GM23338 (cell line): ENCODE results near the gene MYLK. TPM values are rescaled to one million over a fixed set of nuclear protein-coding genes. Genes with fewer than 3 reads are reported as not detected.

Experiments
- ATAC-seq: fragments of 200-7000 bp; cut with Tn5 transposase; 3 replicates; pipeline ENCODE4 v1.9.1; 2020
- DNase-seq: peaks from one replicate; pipeline ENCODE4 v3.0.0-alpha.2; 2015; ENCODE audit warnings: low spot score
- H2AFZ ChIP-seq: fragments of 200-600 bp; sonication (generic); 2 replicates; pipeline ENCODE4 v1.8.0; 2016; ENCODE audit warnings: antibody characterized with exemption, mild to moderate bottlenecking, moderate library complexity
- H3F3A ChIP-seq: fragments of 200-600 bp; sonication (generic); replicated peaks from 2 replicates; pipeline ENCODE4 v1.8.0; 2017; ENCODE audit warnings: antibody characterized with exemption, mixed run types, low read depth
- H3K27ac ChIP-seq: fragments of 200-600 bp; sonication (generic); 2 replicates; pipeline ENCODE4 v1.6.1; 2016; ENCODE audit warnings: low read depth
- H3K27me3 ChIP-seq: fragments of 200-600 bp; sonication (generic); 2 replicates; pipeline ENCODE4 v1.8.0; 2016; ENCODE audit warnings: mild to moderate bottlenecking, mixed run types, moderate library complexity; ENCODE audit not compliant: insufficient read depth
- H3K36me3 ChIP-seq: fragments of 200-600 bp; sonication (generic); 2 replicates; pipeline ENCODE4 v1.8.0; 2016; ENCODE audit warnings: mild to moderate bottlenecking; ENCODE audit not compliant: insufficient read depth
- H3K4me1 ChIP-seq: fragments of 200-600 bp; sonication (generic); 2 replicates; pipeline ENCODE4 v1.8.0; 2016; ENCODE audit warnings: mild to moderate bottlenecking, moderate library complexity; ENCODE audit not compliant: insufficient read depth
- H3K4me2 ChIP-seq: fragments of 200-600 bp; sonication (generic); 2 replicates; pipeline ENCODE4 v1.7.1; 2017; ENCODE audit warnings: mixed run types
- H3K4me3 ChIP-seq: fragments of 200-600 bp; sonication (generic); 2 replicates; pipeline ENCODE4 v1.6.1; 2016; ENCODE audit warnings: mixed run types
- H3K79me2 ChIP-seq: fragments of 200-600 bp; sonication (generic); replicated peaks from 2 replicates; pipeline ENCODE4 v1.8.0; 2017; ENCODE audit warnings: mild to moderate bottlenecking; ENCODE audit not compliant: insufficient read depth
- H3K9me2 ChIP-seq: fragments of 200-600 bp; sonication (generic); 2 replicates; pipeline ENCODE4 v1.8.0; 2017; ENCODE audit not compliant: insufficient read depth
- H4K20me1 ChIP-seq: fragments of 200-600 bp; sonication (generic); replicated peaks from 2 replicates; pipeline ENCODE4 v1.8.0; 2017; ENCODE audit warnings: mild to moderate bottlenecking; ENCODE audit not compliant: insufficient read depth
- H3K27ac Mint-ChIP-seq: 2 replicates; pipeline ENCODE4 v1.8.0; 2020; ENCODE audit warnings: inconsistent platforms, mild to moderate bottlenecking, moderate library complexity, mixed read lengths
- H3K27me3 Mint-ChIP-seq: 3 replicates; pipeline ENCODE4 v1.8.0; 2022; ENCODE audit warnings: low read depth, mild to moderate bottlenecking, moderate library complexity, mixed read lengths, inconsistent platforms; ENCODE audit not compliant: insufficient read depth, poor library complexity
- H3K36me3 Mint-ChIP-seq: 3 replicates; pipeline ENCODE4 v1.8.0; 2021; ENCODE audit warnings: low read depth, mild to moderate bottlenecking, inconsistent platforms, moderate library complexity, mixed read lengths
- H3K4me1 Mint-ChIP-seq: 3 replicates; pipeline ENCODE4 v1.8.0; 2020; ENCODE audit warnings: mild to moderate bottlenecking, inconsistent platforms, mixed read lengths
- H3K4me3 Mint-ChIP-seq: 3 replicates; pipeline ENCODE4 v1.8.0; 2021; ENCODE audit warnings: moderate library complexity, mild to moderate bottlenecking, inconsistent platforms, mixed read lengths
- H3K9me3 Mint-ChIP-seq: 3 replicates; pipeline ENCODE4 v1.8.0; 2020; ENCODE audit warnings: moderate library complexity, mild to moderate bottlenecking, inconsistent platforms, mixed read lengths
- CREB1 ChIP-seq: fragments of 250-450 bp; sonication (Bioruptor Pico); IDR thresholded peaks from 2 replicates; pipeline ENCODE4 v1.5.0; 2020; ENCODE audit warnings: low read depth, mild to moderate bottlenecking, moderate library complexity
- JUNB ChIP-seq: IDR thresholded peaks from one replicate; pipeline ENCODE4 v1.6.1; 2016; ENCODE audit warnings: antibody characterized with exemption; ENCODE audit not compliant: unreplicated experiment
- REST ChIP-seq: IDR thresholded peaks from one replicate; pipeline ENCODE4 v1.6.1; 2018; ENCODE audit warnings: antibody characterized with exemption; ENCODE audit not compliant: unreplicated experiment
- ZNF114 ChIP-seq: fragments of 250-450 bp; sonication (Bioruptor Pico); IDR thresholded peaks from 2 replicates; pipeline ENCODE4 v1.5.0; 2020; ENCODE audit warnings: mild to moderate bottlenecking, moderate library complexity
- ZNF331 ChIP-seq: fragments of 250-450 bp; sonication (Bioruptor Pico); IDR thresholded peaks from 2 replicates; pipeline ENCODE4 v1.5.0; 2020; ENCODE audit warnings: low read depth, mild to moderate bottlenecking, moderate library complexity
- polyA plus RNA-seq: library from polyadenylated mRNA; unstranded; fragments of >200 nt; fragmentation: Nextera tagmentation; extraction: Ambion mirVana; gene quantifications from 2 replicates; pipeline ENCODE4 v1.2.1, GENCODE V29; 2016
- total RNA-seq: library from RNA; depleted of rRNA; stranded (reverse); fragments of >200 nt; shearing (Covaris generic); gene quantifications from 2 replicates; pipeline ENCODE4 v1.2.3, GENCODE V29; 2014
- TF ChIP-seq, protein P1 (sequence below): fragments of 250-450 bp; sonication (Bioruptor Pico); IDR thresholded peaks from 2 replicates; pipeline ENCODE4 v1.5.0; 2020; ENCODE audit warnings: mild to moderate bottlenecking, moderate library complexity

MYLK gene
- total and polyA plus RNA-seq, 2 experiments from 2014 or later = 11.5 to 17.9 TPM

- TF ChIP-seq, protein P1, sequence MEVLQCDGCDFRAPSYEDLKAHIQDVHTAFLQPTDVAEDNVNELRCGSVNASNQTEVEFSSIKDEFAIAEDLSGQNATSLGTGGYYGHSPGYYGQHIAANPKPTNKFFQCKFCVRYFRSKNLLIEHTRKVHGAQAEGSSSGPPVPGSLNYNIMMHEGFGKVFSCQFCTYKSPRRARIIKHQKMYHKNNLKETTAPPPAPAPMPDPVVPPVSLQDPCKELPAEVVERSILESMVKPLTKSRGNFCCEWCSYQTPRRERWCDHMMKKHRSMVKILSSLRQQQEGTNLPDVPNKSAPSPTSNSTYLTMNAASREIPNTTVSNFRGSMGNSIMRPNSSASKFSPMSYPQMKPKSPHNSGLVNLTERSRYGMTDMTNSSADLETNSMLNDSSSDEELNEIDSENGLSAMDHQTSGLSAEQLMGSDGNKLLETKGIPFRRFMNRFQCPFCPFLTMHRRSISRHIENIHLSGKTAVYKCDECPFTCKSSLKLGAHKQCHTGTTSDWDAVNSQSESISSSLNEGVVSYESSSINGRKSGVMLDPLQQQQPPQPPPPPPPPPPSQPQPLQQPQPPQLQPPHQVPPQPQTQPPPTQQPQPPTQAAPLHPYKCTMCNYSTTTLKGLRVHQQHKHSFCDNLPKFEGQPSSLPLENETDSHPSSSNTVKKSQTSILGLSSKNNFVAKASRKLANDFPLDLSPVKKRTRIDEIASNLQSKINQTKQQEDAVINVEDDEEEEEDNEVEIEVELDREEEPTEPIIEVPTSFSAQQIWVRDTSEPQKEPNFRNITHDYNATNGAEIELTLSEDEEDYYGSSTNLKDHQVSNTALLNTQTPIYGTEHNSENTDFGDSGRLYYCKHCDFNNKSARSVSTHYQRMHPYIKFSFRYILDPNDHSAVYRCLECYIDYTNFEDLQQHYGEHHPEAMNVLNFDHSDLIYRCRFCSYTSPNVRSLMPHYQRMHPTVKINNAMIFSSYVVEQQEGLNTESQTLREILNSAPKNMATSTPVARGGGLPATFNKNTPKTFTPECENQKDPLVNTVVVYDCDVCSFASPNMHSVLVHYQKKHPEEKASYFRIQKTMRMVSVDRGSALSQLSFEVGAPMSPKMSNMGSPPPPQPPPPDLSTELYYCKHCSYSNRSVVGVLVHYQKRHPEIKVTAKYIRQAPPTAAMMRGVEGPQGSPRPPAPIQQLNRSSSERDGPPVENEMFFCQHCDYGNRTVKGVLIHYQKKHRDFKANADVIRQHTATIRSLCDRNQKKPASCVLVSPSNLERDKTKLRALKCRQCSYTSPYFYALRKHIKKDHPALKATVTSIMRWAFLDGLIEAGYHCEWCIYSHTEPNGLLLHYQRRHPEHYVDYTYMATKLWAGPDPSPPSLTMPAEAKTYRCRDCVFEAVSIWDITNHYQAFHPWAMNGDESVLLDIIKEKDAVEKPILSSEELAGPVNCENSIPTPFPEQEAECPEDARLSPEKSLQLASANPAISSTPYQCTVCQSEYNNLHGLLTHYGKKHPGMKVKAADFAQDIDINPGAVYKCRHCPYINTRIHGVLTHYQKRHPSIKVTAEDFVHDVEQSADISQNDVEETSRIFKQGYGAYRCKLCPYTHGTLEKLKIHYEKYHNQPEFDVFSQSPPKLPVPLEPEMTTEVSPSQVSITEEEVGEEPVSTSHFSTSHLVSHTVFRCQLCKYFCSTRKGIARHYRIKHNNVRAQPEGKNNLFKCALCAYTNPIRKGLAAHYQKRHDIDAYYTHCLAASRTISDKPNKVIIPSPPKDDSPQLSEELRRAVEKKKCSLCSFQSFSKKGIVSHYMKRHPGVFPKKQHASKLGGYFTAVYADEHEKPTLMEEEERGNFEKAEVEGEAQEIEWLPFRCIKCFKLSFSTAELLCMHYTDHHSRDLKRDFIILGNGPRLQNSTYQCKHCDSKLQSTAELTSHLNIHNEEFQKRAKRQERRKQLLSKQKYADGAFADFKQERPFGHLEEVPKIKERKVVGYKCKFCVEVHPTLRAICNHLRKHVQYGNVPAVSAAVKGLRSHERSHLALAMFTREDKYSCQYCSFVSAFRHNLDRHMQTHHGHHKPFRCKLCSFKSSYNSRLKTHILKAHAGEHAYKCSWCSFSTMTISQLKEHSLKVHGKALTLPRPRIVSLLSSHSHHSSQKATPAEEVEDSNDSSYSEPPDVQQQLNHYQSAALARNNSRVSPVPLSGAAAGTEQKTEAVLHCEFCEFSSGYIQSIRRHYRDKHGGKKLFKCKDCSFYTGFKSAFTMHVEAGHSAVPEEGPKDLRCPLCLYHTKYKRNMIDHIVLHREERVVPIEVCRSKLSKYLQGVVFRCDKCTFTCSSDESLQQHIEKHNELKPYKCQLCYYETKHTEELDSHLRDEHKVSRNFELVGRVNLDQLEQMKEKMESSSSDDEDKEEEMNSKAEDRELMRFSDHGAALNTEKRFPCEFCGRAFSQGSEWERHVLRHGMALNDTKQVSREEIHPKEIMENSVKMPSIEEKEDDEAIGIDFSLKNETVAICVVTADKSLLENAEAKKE (CRISPR knock-in tag) = no peak
- no peak for TF ChIP-seq ZNF114 (CRISPR knock-in tag)
- no peak for TF ChIP-seq ZNF331 (CRISPR knock-in tag)
These were observed 92.7 kb downstream of the MYLK start (continued) for GRCh38 chr3:123791417-123791816.

GRCh38 chr3:123791073-123791370 lies 93.1 kb downstream of the MYLK start:
- no peak for DNase-seq
- ATAC-seq = no peak
- H3K4me2 ChIP-seq = no peak overlapping the region
- Mint-ChIP-seq H3K36me3 (no peaks in the 10 kb centered on the region; the same call in 2 of the 3 replicates), H3K4me1 (peaks cover 14% of the 10 kb centered on the region; the same call in 2 of the 3 replicates), H3K4me3 (no peak overlapping the region), H3K27me3 (no peaks in the 10 kb centered on the region), H3K27ac (no peak overlapping the region), H3K9me3 (no peaks in the 10 kb centered on the region)
- H3K27me3 ChIP-seq = no peaks in the 10 kb centered on the region
- H2AFZ ChIP-seq = no peak overlapping the region
- H3K27ac ChIP-seq = no peak overlapping the region
- no peaks in the 10 kb centered on the region for H3K36me3 ChIP-seq
- H3K79me2 ChIP-seq = no peaks in the 10 kb centered on the region
- H3K4me1 ChIP-seq = no peaks in the 10 kb centered on the region; the same call in 1 of the 2 replicates
- peaks cover 5% of the 10 kb centered on the region; the same call in 1 of the 2 replicates for H3K9me2 ChIP-seq
- H4K20me1 ChIP-seq = no peaks in the 10 kb centered on the region; the same call in 1 of the 2 replicates
- no peaks in the 10 kb centered on the region for H3F3A ChIP-seq
- no peak overlapping the region for H3K4me3 ChIP-seq
- TF ChIP-seq REST (no peak), JUNB (no peak), CREB1 (CRISPR knock-in tag) (no peak), ZNF331 (CRISPR knock-in tag) (no peak)
- TF ChIP-seq, protein P1 (CRISPR knock-in tag) = no peak
